ENCODE measurements around the gene ZNF839.

DNA sequence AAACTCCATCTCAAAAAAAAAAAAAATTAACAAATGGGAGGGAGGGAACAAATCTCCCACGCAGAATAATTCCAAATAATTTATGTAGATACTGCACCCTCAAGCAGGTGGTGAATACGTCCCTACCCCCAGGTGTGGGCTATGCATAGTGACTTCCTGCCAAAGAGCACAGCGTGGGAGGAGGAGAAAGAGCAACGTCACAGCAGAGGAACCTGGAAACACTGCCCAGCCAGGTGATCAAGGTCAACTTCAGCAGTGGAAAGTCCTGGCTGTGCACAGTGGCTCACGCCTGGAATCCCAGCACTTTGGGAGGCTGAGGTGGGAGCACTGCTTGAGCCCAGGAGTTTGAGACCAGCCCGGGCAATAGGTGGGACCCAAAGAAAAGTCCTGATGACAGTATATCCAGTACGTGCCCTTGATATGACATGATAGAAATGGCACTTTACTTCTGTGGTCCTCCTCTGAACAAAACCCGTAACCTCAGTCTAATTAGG, 33.6 kb downstream of the ZNF839 start:
- TF ChIP-seq, protein P1, sequence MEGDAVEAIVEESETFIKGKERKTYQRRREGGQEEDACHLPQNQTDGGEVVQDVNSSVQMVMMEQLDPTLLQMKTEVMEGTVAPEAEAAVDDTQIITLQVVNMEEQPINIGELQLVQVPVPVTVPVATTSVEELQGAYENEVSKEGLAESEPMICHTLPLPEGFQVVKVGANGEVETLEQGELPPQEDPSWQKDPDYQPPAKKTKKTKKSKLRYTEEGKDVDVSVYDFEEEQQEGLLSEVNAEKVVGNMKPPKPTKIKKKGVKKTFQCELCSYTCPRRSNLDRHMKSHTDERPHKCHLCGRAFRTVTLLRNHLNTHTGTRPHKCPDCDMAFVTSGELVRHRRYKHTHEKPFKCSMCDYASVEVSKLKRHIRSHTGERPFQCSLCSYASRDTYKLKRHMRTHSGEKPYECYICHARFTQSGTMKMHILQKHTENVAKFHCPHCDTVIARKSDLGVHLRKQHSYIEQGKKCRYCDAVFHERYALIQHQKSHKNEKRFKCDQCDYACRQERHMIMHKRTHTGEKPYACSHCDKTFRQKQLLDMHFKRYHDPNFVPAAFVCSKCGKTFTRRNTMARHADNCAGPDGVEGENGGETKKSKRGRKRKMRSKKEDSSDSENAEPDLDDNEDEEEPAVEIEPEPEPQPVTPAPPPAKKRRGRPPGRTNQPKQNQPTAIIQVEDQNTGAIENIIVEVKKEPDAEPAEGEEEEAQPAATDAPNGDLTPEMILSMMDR (IDR thresholded peaks at IDR 0.05): no peak
- TF ChIP-seq EP300 (IDR thresholded peaks at IDR 0.05) (no peak), POLR2A (IDR thresholded peaks at IDR 0.05; ENCODE audit: low read depth) (no peak)
